Right ventricle myocardium inferior (tissue), 1 donor: ENCODE data around the gene DNAJA4. TPM values are rescaled to one million over a fixed set of nuclear protein-coding genes. Genes with fewer than 3 reads are reported as not detected.

Source experiments
- ATAC-seq: fragments of 200-7000 bp; cut with Tn5 transposase; one replicate; pipeline ENCODE4 v1.9.1; 2020; ENCODE audit warnings: mild to moderate bottlenecking, moderate library complexity
- DNase-seq: peaks from one replicate; pipeline ENCODE4 v3.0.0; 2021; ENCODE audit errors: missing footprints
- intact Hi-C: fragments of 100-400 bp; cut with DNase I; formaldehyde crosslinking; loops from one replicate; pipeline ENCODE4 v1.11.0; 2022
- long read RNA-seq: library from polyadenylated mRNA; unstranded; transcript quantifications from one replicate; pipeline ENCODE4 v2.0.0, GENCODE V29; 2021
- total RNA-seq: library from RNA; stranded (reverse); fragmentation: NEBNext Ultra II Directional; extraction: Animal tissue kit (Norgen Biotek cat#: 25700); gene quantifications from one replicate; pipeline ENCODE4 v1.2.1, GENCODE V29; 2021
- donor health status: DM: no; HTN: yes; CAD: no; lungs with severe emphysema.

Gene DNAJA4
- 125 TPM for total RNA-seq
- long read RNA-seq, transcript DNAJA4-202 (7 exons, 3,116 nt): major isoform, 73 of 96 reads
- long read RNA-seq, transcript DNAJA4-206 (7 exons, 1,399 nt): minor isoform, 7 of 96 reads
- long read RNA-seq, partial matches to known transcripts: 5 of 96 reads
- long read RNA-seq, other reads (novel, unspliced or antisense): 4 of 96 reads

- intact Hi-C loops: no loop called here
- ATAC-seq (peak; percentile 49), DNase-seq (peak; percentile 84)
These were observed at the start of gene DNAJA4 for GRCh38 chr15:78264304-78265136. DNAJA4 (plus strand) TSS chr15:78264562; CDS start chr15:78264764, 202 bp downstream.

- intact Hi-C loops: no loop called here
- peak; percentile 87 for ATAC-seq
- DNase-seq: peak; percentile 78
These were observed 47.9 kb upstream of the DNAJA4 start for GRCh38 chr15:78216276-78217104.

- DNase-seq (no peak), ATAC-seq (no peak)
- intact Hi-C loops: no loop called here
These were observed 43.6 kb upstream of the DNAJA4 start for GRCh38 chr15:78220713-78221112.

GRCh38 chr15:78222745-78223395, 41.5 kb upstream of the DNAJA4 start:
- DNase-seq (no peak), ATAC-seq (peak; percentile 74)
- intact Hi-C loops: loop anchor here (2.0 kb wide), 1 partner anchor 20 kb away; no protein-coding TSS in a partner anchor

- DNase-seq: no peak
- intact Hi-C loops: loop anchor here (2.0 kb wide), 1 partner anchor 21 kb away; no protein-coding TSS in a partner anchor
- peak; percentile 86 for ATAC-seq
These were observed 40.9 kb upstream of the DNAJA4 start for GRCh38 chr15:78223396-78224022.

GRCh38 chr15:78224023-78224411, 40.3 kb upstream of the DNAJA4 start:
- intact Hi-C loops: no loop called here
- no peak for DNase-seq
- peak; percentile 74 for ATAC-seq

GRCh38 chr15:78225783-78226541, 38.4 kb upstream of the DNAJA4 start:
- intact Hi-C loops: no loop called here
- no peak for DNase-seq
- ATAC-seq: no peak

- intact Hi-C loops: no loop called here
These were observed 35.9 kb upstream of the DNAJA4 start for GRCh38 chr15:78228356-78228996.

GRCh38 chr15:78229431-78230406, 34.6 kb upstream of the DNAJA4 start:
- ATAC-seq (peak; percentile 20), DNase-seq (no peak)
- intact Hi-C loops: no loop called here

More at GRCh38 chr15:78228356-78228996, 35.9 kb upstream of the DNAJA4 start:
- no peak for ATAC-seq
- DNase-seq: no peak

GRCh38 chr15:78232951-78233350, 31.4 kb upstream of the DNAJA4 start:
- DNase-seq (no peak), ATAC-seq (no peak)
- intact Hi-C loops: no loop called here

GRCh38 chr15:78233496-78233895, 30.9 kb upstream of the DNAJA4 start:
- ATAC-seq: no peak
- no peak for DNase-seq
- intact Hi-C loops: no loop called here

- ATAC-seq (no peak), DNase-seq (no peak)
- intact Hi-C loops: no loop called here
These were observed 29.8 kb upstream of the DNAJA4 start, which contains the start of gene ACSBG1 for GRCh38 chr15:78234515-78235040. ACSBG1 (minus strand) TSS chr15:78234565; CDS start chr15:78234501, 64 bp downstream.

- intact Hi-C loops: no loop called here
- ATAC-seq (no peak), DNase-seq (no peak)
These were observed 27.9 kb upstream of the DNAJA4 start for GRCh38 chr15:78236491-78236890.

GRCh38 chr15:78237146-78237545, 27.2 kb upstream of the DNAJA4 start:
- ATAC-seq (no peak), DNase-seq (no peak)
- intact Hi-C loops: no loop called here

GRCh38 chr15:78239811-78240210, 24.6 kb upstream of the DNAJA4 start:
- no peak for ATAC-seq
- intact Hi-C loops: loop anchor here (5.0 kb wide), 3 partner anchors 43 to 283 kb away; partner anchors contain the start of gene CIB2
- no peak for DNase-seq

- DNase-seq (peak; percentile 88), ATAC-seq (peak; percentile 92)
- intact Hi-C loops: loop anchor here (1.0 to 5.0 kb wide), 5 partner anchors 44 to 284 kb away; partner anchors contain the start of gene CIB2
These were observed 23.3 kb upstream of the DNAJA4 start for GRCh38 chr15:78241017-78241416.
